Right atrium auricular region (tissue), 2 donors: ENCODE measurements around the gene CAP2. TPM values are rescaled to one million over a fixed set of nuclear protein-coding genes. Genes with fewer than 3 reads are reported as not detected.

Experiments
- DNase-seq: peaks from one replicate; pipeline ENCODE4 v3.0.0-alpha.2; 2019; ENCODE audit warnings: low spot score
- H3K27ac ChIP-seq, 2 donors: fragments of 200-600 bp; sonication (generic); 1 replicate in 1 of 2; 2 replicates in 1 of 2; pipeline ENCODE4 v1.5.1; 2016 to 2019
- H3K27me3 ChIP-seq, 2 donors: fragments of 200-600 bp; sonication (generic); one replicate each; pipeline versions ENCODE4 v1.5.1 to v1.6.0; 2017 to 2019
- H3K36me3 ChIP-seq: fragments of 200-600 bp; sonication (generic); one replicate; pipeline ENCODE4 v1.5.1; 2016
- H3K4me1 ChIP-seq, 2 donors: fragments of 200-600 bp; sonication (generic); one replicate each; pipeline versions ENCODE4 v1.5.1 to v1.6.0; 2017 to 2019
- H3K4me3 ChIP-seq, 2 donors: fragments of 200-600 bp; sonication (generic); 1 replicate in 1 of 2; 2 replicates in 1 of 2; pipeline ENCODE4 v1.5.1; 2017 to 2019; ENCODE audit warnings: mild to moderate bottlenecking in 1 of 2, moderate library complexity in 1 of 2
- H3K9me3 ChIP-seq, 2 donors: fragments of 200-600 bp; sonication (generic); one replicate each; pipeline ENCODE4 v1.5.1; 2019
- total RNA-seq, 2 donors: library from RNA; depleted of rRNA; stranded (reverse); fragments of >200 nt; gene quantifications; one replicate each; pipeline ENCODE4 v1.1.0, GENCODE V29; 2016
- TF ChIP-seq, protein P1 (sequence below), 2 donors: fragments of 200-600 bp; sonication (generic); IDR thresholded peaks; one replicate each; pipeline ENCODE4 v1.5.1; 2019; ENCODE audit warnings: antibody characterized with exemption in 2 of 2

The CAP2 gene
- total RNA-seq, 2 donors from 2014 or later = 59.9 to 63.6 TPM

DNA sequence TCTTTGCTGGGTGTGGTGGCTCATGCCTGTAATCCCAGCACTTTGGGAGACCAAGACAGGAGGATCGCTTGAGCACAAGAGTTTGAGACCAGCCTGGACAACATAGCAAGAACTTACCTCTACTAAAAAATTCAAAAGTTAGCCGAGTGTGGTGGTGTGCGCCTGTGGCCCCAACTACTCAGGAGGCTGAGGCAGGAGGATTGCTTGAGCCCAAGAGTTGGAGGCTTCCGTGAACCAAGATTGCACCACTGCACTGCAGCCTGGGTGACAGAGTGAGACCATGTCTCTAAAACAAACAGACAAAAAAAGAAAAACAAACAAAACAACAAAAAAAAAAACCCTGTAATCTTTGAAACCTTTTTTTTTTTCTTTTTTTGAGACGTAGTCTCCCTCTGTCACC is 67.5 kb downstream of the CAP2 start:
- TF ChIP-seq, protein P1, sequence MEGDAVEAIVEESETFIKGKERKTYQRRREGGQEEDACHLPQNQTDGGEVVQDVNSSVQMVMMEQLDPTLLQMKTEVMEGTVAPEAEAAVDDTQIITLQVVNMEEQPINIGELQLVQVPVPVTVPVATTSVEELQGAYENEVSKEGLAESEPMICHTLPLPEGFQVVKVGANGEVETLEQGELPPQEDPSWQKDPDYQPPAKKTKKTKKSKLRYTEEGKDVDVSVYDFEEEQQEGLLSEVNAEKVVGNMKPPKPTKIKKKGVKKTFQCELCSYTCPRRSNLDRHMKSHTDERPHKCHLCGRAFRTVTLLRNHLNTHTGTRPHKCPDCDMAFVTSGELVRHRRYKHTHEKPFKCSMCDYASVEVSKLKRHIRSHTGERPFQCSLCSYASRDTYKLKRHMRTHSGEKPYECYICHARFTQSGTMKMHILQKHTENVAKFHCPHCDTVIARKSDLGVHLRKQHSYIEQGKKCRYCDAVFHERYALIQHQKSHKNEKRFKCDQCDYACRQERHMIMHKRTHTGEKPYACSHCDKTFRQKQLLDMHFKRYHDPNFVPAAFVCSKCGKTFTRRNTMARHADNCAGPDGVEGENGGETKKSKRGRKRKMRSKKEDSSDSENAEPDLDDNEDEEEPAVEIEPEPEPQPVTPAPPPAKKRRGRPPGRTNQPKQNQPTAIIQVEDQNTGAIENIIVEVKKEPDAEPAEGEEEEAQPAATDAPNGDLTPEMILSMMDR (IDR thresholded peaks at IDR 0.05) = no peak
- H3K27me3 ChIP-seq = no peaks in the 10 kb centered on the region

DNA sequence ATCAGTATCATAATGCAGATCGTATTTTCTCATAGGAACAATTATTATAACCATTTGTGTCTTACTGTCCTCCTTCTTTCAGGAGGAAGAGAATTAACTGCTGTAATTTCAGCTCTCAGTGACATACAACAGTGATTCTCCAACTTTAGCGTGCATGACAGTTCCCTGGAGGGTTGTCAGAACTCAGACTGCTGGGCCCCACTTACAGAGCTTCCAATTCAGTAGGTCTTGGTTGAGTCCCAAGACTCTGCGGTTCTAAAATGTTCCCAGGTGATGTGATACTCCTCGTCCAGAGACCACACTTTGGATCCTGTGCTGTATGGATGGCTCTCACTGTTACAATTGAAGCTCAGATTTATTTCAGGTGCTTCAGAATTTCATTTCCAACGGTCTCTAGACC is 72.8 kb downstream of the CAP2 start:
- no peaks in the 10 kb centered on the region for H3K9me3 ChIP-seq
- H3K4me1 ChIP-seq = peaks cover 0 to 8% of the 10 kb centered on the region in 2 donors
- peaks cover 7% of the 10 kb centered on the region for H3K36me3 ChIP-seq
- no peak overlapping the region for H3K4me3 ChIP-seq
- TF ChIP-seq, protein P1 (IDR thresholded peaks at IDR 0.05) = no peak
- no peaks in the 10 kb centered on the region for H3K27me3 ChIP-seq
- H3K27ac ChIP-seq = no peak overlapping the region
- no peak for DNase-seq

More for the DNA sequence above, 67.5 kb downstream of the CAP2 start:
- DNase-seq = no peak
- H3K27ac ChIP-seq = no peak overlapping the region
- no peak overlapping the region for H3K4me3 ChIP-seq
- H3K4me1 ChIP-seq = no peaks in the 10 kb centered on the region
- no peaks in the 10 kb centered on the region for H3K9me3 ChIP-seq
- peaks cover 3% of the 10 kb centered on the region for H3K36me3 ChIP-seq

DNA sequence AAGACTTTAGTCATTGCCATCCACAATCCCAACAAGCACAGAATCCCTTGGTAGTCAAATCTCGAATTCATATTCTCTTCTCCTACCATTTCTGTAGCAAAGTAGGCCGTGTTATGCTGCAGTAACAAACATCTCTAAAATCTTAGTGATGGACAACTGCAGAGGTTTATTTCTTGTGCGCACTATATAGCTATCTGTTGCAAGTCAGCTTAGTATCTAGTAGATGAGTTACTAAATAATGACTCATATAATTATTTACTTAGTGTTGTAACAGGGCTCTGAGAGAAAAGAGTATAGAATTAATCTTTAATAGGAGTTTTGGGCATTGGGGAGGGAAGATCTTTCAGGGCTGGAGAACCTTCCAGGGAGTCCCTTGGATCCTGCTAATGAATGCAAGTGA is 73.3 kb downstream of the CAP2 start:
- Histone ChIP-seq H3K36me3 (peaks cover 7% of the 10 kb centered on the region), H3K4me3 (no peak overlapping the region), H3K27me3 (no peaks in the 10 kb centered on the region), H3K9me3 (no peaks in the 10 kb centered on the region), H3K27ac (no peak overlapping the region), H3K4me1 (peaks cover 0 to 11% of the 10 kb centered on the region in 2 donors)
- TF ChIP-seq, protein P1 (IDR thresholded peaks at IDR 0.05) = no peak
- no peak for DNase-seq

DNA sequence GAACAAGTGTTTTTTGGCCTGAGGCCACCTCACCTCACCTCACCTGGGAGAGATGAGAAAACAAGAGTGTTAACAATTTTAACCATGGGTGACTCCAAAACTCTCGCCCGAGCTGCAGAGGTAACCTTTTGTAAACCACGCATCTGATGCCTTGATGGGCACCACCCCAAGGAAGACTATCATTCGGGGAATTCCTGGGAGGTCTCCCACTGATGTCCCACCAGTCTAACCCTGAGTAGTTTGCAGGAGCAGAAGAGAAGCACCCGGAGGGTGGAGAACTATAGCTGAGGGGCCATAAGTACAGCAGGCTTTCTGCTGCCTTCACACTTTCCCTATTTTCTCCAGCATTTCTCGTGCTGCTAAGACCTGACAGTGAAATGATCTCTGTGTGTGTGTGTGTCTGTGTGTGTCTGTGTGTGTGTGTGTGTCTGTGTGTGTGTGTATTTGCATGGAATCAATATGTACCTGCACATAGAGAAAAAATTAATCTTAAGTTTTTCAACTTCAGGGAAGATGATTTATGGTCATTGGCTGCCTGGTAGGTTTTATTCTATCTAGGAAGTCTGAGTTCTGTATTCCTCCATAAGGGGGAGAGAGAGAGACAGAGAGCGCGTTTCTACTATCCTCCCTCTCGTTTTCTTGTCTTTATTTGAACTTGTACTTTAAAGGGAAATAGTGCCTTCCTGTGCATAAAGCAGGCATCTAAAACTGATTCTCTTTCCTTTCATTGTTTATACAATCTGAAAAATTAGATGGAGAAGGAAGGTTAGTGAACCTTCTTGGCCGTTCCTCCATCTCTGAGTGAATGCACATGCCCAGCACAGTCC is 75.8 kb downstream of the CAP2 start:
- no peaks in the 10 kb centered on the region for H3K9me3 ChIP-seq
- H3K4me1 ChIP-seq = peaks cover 0 to 19% of the 10 kb centered on the region in 2 donors
- no peak overlapping the region for H3K27ac ChIP-seq
- no peaks in the 10 kb centered on the region for H3K27me3 ChIP-seq
- TF ChIP-seq, protein P1 (IDR thresholded peaks at IDR 0.05) = peak in 1 of 2 donors; percentile 59
- no peak overlapping the region for H3K4me3 ChIP-seq
- H3K36me3 ChIP-seq = peaks cover 7% of the 10 kb centered on the region
- DNase-seq = no peak

DNA sequence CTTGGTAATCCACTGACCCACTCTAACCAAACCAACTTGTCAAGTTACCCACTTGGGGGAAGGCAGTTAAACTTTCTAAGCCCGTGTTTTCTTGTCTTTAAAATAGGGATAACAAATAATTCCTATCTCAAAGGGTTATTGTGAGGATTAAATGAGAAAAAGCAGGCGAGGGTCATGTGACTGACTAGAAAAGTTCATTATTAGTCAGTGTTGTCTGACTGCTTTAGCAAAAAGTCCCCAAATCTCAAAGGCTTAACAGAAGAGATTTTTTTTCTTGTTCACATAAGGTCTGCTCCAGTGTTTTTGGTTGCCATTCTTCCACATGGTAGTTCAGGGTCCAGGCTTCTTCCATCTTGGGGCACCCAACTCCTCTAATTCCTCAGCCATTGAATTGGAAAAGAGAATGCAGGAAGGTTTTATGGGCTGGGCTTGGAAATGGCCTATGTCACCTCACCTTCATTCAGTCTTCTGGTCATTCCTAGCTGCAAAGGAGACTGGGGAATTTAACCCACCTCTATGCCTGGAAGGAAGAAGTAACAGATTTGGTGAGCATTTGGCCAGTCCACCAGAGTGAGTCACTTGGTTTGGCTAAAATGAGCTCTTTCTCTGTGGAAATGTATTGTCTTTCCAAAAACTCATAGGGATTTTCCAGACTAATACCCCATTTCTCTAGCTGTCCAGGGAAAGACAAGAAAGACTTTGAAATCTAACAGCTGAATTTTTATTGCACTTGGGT is 77.0 kb downstream of the CAP2 start:
- DNase-seq = no peak
- peak overlapping the region; percentile 46 to 57 for H3K27ac ChIP-seq
- no peaks in the 10 kb centered on the region for H3K27me3 ChIP-seq
- no peaks in the 10 kb centered on the region for H3K9me3 ChIP-seq
- H3K36me3 ChIP-seq = peaks cover 7% of the 10 kb centered on the region
- TF ChIP-seq, protein P1 (IDR thresholded peaks at IDR 0.05) = no peak
- H3K4me3 ChIP-seq = no peak overlapping the region
- peaks cover 0 to 20% of the 10 kb centered on the region in 2 donors for H3K4me1 ChIP-seq
